MM.1S (cell line): Measurements from ENCODE around the gene PRDM11.

ENCODE experiments used
- EZH2 ChIP-seq: fragments of 300-600 bp; sonication (generic); optimal IDR thresholded peaks from 2 replicates; pipeline ENCODE3; 2017; ENCODE audit warnings: low read depth, mild to moderate bottlenecking, antibody characterized with exemption, low read length, mixed read lengths
- TF ChIP-seq, protein P1 (sequence below): fragments of 300-600 bp; sonication (generic); IDR thresholded peaks from 2 replicates; pipeline ENCODE4 v1.5.1; 2016; ENCODE audit warnings: antibody characterized with exemption, low read length, mixed read lengths

DNA sequence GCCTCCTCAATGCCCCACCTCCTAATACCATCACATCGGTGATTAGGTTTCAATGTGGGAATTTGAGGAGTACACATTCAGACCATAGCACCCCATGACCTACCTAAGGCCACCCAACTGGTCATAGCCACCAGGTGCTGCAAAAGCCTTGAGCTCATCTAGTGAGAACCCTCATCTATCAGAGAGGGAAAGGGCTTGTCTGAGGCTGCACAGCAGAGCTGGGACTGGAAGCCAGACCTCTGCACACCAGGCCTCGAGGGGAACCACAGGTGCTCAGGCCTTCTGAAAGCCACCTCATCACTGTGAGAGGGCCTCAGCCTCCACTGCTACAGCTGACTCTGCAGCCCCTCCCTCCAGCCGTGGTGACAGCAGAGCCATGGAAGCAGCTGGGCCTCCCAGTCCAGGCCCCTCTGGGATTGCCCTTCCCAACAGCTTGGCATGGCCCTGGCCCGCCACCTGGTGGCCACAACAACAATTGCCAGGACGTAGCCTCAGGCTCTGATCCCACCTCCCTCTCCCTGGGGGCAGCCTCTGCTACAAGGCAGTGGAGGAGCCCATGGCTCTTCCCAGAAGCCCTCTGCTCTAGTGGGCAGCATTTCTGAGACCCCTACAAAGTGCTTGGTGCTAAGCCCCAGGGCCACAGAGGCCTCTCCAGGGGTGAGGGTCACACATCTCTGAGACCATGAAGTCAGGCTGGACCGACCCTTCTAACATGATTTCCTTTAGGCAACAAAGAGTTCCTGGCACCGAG, 41.0 kb upstream of the PRDM11 start:
- TF ChIP-seq, protein P1, sequence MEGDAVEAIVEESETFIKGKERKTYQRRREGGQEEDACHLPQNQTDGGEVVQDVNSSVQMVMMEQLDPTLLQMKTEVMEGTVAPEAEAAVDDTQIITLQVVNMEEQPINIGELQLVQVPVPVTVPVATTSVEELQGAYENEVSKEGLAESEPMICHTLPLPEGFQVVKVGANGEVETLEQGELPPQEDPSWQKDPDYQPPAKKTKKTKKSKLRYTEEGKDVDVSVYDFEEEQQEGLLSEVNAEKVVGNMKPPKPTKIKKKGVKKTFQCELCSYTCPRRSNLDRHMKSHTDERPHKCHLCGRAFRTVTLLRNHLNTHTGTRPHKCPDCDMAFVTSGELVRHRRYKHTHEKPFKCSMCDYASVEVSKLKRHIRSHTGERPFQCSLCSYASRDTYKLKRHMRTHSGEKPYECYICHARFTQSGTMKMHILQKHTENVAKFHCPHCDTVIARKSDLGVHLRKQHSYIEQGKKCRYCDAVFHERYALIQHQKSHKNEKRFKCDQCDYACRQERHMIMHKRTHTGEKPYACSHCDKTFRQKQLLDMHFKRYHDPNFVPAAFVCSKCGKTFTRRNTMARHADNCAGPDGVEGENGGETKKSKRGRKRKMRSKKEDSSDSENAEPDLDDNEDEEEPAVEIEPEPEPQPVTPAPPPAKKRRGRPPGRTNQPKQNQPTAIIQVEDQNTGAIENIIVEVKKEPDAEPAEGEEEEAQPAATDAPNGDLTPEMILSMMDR, result peak; percentile 96
- no peak for TF ChIP-seq EZH2
